NCI-H2227 treated with DMSO at 0.1 percent for 48 hours (cell line): ENCODE measurements around the gene STIM1.
A peak's percentile ranks its signal among the peaks of the same experiment; 100 is the strongest.

ENCODE experiments used
- DNase-seq: peaks from one replicate; lab custom pipeline; 2025; lab: John Stamatoyannopoulos, UW

Gene STIM1

GRCh38 chr11:3830730-3831129, 24.7 kb upstream of the STIM1 start:
- DNase-seq: no peak

DNA sequence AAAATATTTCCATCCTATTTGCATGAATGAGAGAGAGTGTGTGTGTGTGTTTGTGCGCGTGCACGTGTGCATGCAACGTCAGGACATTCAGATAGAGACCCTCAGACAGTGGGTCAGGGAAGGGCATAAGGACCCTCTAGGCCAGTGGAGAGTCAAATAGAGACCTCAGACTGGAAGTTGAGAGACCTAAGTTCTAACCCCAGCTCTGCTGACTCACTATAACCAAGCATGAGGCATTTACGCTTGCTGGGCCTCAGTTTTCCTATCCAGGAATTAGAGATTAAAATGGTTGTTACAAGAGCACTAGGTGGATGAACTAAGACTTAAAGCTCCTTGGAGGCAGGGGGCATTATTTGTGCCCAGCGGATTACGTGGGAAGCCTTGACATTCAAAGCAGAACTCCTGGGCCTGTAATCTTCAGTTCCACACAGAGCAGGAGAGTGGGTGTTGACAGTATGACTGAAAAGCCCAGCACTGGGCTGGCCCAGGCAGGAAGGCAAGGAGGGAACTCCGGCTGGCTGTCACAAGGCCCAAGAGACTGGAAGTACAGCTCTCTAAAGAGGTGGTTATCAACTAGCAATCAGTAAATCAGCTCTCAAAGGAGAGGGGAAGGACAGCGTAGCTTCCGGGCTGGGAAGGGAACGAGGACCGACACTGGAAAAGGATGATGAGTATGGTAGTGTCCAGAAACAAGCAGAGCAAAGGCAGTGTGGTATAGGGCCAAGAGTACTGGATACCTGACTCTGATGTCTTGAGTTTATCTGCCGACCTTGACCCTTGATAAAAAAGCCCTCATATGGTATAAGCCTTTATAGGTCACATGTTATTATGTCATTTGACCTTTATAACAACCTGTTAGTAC, 23.9 kb upstream of the STIM1 start:
- DNase-seq: no peak

GRCh38 chr11:3832816-3833215, 22.6 kb upstream of the STIM1 start:
- DNase-seq: no peak

GRCh38 chr11:3833449-3833848, 22.0 kb upstream of the STIM1 start:
- DNase-seq: no peak

- no peak for DNase-seq
These were observed 21.2 kb upstream of the STIM1 start for GRCh38 chr11:3834349-3834663.

- no peak for DNase-seq
These were observed 20.6 kb upstream of the STIM1 start for GRCh38 chr11:3834664-3835461.

- DNase-seq: no peak
These were observed 19.7 kb upstream of the STIM1 start for GRCh38 chr11:3835751-3836150.

DNA sequence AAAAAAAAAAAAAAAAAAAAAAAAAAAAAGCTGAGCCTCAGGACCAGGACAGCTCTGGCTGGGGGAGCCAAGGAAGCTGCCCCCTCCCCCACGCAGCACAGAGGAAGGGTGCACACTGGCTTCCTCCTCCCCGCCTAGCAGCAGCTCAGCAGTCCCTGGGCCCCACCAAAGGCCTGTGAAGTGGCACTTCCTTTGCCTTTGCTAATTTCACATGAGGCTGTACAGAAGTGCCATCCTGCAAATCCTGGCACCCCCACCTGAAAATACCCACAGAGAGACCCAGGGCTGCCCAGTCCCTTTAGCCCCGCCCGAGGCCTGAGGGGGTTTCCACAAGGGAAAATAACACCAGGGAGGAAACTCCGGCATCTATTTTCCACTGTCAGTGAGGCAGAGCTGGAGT, 18.6 kb upstream of the STIM1 start:
- no peak for DNase-seq

GRCh38 chr11:3837793-3838192, 17.7 kb upstream of the STIM1 start:
- no peak for DNase-seq

- no peak for DNase-seq
These were observed 17.0 kb upstream of the STIM1 start for GRCh38 chr11:3838504-3838903.

GRCh38 chr11:3840004-3840869, 15.2 kb upstream of the STIM1 start:
- DNase-seq: peak; percentile 12

- DNase-seq: peak; percentile 87
These were observed 14.5 kb upstream of the STIM1 start, which contains the start of gene RHOG for GRCh38 chr11:3840870-3841425. Gene RHOG, minus strand, starts transcription at chr11:3840959. Its CDS starts 12,821 bp downstream, at chr11:3828138.

DNA sequence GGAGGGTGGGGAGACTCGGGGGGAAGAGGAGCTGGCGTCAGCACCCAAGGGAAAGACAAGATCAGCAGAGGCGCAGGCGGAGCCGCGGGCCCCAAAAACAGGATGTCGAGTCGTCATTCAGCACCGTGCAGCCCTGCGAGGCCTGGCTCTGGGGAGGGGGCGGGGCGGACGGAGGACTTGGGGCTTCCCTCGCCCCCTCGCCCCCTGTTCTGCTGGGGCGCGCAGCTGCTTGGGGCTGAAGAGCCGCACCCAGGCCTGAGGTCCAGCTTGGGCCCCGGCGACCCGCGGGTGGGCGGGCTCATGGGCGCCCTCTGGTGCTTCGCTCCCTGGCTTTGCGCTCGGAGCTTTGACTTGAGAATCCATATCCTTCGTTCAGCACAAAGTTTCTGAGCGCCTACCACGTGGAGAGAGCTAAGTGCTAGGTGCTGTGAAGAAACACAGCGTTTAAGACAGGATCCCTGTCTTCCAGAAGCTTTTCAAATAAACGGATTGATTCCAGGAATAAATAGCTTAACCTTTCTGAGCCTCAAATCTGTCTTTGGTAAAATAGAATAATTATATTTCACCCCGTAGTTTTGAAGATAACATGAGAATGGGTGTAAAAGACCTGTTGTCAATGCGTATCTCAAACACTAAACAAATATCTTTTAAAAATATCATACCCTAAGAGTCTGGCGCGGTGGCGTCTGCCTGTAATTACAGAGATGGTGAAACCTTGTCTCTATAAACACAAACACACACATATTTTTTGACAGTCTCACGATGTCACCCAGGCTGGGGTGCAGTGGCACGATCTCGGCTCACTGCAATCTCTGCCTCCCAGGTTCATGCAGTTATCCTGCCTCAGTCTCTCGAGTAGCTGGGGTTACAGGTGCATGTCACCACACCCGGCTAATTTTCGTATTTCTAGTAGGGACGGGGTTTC, 13.8 kb upstream of the STIM1 start:
- peak; percentile 88 for DNase-seq

DNA sequence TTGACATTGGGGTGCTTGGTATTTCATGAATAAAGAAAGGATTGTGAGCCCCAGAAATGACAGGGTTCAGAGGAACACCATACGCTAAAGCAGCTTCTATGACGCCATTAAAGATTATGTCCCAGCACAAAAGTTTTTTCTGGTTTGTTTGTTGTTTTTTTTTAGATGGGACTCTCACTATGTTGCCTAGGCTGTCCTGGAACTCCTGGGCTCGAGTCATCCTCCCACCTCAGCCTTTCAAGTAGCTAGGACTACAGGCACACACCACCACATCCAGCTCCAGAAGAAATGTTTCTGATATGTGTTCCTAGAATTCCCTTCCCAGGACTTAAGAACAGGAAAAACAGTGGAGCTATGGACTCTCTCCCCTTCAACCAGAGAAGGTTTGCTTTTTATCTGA, 12.1 kb upstream of the STIM1 start:
- no peak for DNase-seq

DNA sequence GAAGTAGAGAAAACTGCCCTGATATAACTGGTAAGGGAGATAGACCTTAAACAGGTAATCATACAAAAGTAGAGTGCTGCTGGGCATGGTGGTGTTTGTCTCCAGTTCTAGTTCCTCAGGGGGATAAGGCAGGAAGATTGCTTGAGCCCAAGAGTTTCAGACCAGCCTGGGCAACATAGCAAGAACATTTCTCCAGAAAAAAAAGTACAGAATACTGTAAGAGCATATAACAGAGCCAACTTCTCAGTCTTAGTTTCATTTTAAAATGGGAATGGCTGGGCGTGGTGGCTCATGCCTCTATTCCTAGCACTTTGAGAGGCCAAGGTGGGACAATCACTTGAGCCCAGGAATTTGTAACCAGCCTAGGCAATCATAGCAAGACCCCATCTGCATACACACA, 10.2 kb upstream of the STIM1 start:
- DNase-seq: no peak

GRCh38 chr11:3845670-3846069, 9.8 kb upstream of the STIM1 start:
- no peak for DNase-seq

DNA sequence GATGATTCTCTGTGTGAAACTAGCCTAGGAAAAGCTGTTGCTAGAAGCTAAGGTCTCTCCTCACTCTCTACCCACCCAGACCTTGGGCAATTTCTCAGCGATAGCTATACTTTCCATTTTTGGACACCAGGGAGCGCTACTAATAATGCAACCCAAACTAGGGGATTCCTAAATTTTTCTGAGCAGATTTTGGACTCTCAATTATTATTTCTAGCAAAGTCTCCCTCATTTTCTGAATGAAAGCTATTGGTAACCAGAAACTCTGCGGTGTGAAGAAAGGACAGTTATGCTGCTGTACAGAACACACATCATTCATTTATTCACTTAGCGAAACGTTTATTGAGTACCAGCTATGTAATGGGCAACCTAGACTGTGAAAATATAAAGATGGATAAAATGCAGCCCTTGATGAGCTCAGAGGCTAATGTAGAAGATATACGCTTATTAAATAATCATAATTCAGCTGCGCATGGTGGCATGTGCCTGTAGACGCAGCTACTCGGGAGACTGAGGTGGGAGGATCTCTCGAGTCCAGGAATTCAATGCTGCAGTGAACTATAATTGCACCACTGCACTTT, 6.1 kb upstream of the STIM1 start:
- DNase-seq: peak; percentile 72

DNA sequence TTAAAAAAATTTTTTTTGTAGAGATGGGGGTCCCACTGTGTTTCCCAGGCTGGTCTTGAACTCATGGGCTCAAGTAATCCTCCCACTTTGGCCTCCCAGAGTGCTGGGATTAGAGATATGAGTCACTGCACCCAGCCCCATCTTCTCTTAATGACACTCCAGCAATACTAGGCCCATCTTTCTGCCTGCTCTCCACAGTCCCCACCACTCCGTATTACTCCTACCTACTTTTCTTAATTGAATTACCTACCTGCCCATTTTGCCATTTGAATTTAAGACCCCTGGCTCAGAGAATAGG, 2.0 kb upstream of the STIM1 start:
- DNase-seq: no peak

- DNase-seq: peak; percentile 66
These were observed 1.4 kb upstream of the STIM1 start for GRCh38 chr11:3853899-3854659.

- DNase-seq: no peak
These were observed 846 bp upstream of the STIM1 start for GRCh38 chr11:3854660-3854976.
